GM23338 (cell line): ENCODE results near the gene S100A13. TPM values are rescaled to one million over a fixed set of nuclear protein-coding genes. Genes with fewer than 3 reads are reported as not detected.
"Not testable (repeated sequence)": the region's sequence is repeated elsewhere in the genome, so short reads cannot be mapped to it uniquely, and the experiment has no call there.

ENCODE experiments used
- ATAC-seq: fragments of 200-7000 bp; cut with Tn5 transposase; 3 replicates; pipeline ENCODE4 v1.9.1; 2020
- DNase-seq: peaks from one replicate; pipeline ENCODE4 v3.0.0-alpha.2; 2015; ENCODE audit warnings: low spot score
- H2AFZ ChIP-seq: fragments of 200-600 bp; sonication (generic); 2 replicates; pipeline ENCODE4 v1.8.0; 2016; ENCODE audit warnings: antibody characterized with exemption, mild to moderate bottlenecking, moderate library complexity
- H3F3A ChIP-seq: fragments of 200-600 bp; sonication (generic); replicated peaks from 2 replicates; pipeline ENCODE4 v1.8.0; 2017; ENCODE audit warnings: antibody characterized with exemption, mixed run types, low read depth
- H3K27ac ChIP-seq: fragments of 200-600 bp; sonication (generic); 2 replicates; pipeline ENCODE4 v1.6.1; 2016; ENCODE audit warnings: low read depth
- H3K27me3 ChIP-seq: fragments of 200-600 bp; sonication (generic); 2 replicates; pipeline ENCODE4 v1.8.0; 2016; ENCODE audit warnings: mild to moderate bottlenecking, mixed run types, moderate library complexity; ENCODE audit not compliant: insufficient read depth
- H3K36me3 ChIP-seq: fragments of 200-600 bp; sonication (generic); 2 replicates; pipeline ENCODE4 v1.8.0; 2016; ENCODE audit warnings: mild to moderate bottlenecking; ENCODE audit not compliant: insufficient read depth
- H3K4me1 ChIP-seq: fragments of 200-600 bp; sonication (generic); 2 replicates; pipeline ENCODE4 v1.8.0; 2016; ENCODE audit warnings: mild to moderate bottlenecking, moderate library complexity; ENCODE audit not compliant: insufficient read depth
- H3K4me2 ChIP-seq: fragments of 200-600 bp; sonication (generic); 2 replicates; pipeline ENCODE4 v1.7.1; 2017; ENCODE audit warnings: mixed run types
- H3K4me3 ChIP-seq: fragments of 200-600 bp; sonication (generic); 2 replicates; pipeline ENCODE4 v1.6.1; 2016; ENCODE audit warnings: mixed run types
- H3K79me2 ChIP-seq: fragments of 200-600 bp; sonication (generic); replicated peaks from 2 replicates; pipeline ENCODE4 v1.8.0; 2017; ENCODE audit warnings: mild to moderate bottlenecking; ENCODE audit not compliant: insufficient read depth
- H3K9me2 ChIP-seq: fragments of 200-600 bp; sonication (generic); 2 replicates; pipeline ENCODE4 v1.8.0; 2017; ENCODE audit not compliant: insufficient read depth
- H4K20me1 ChIP-seq: fragments of 200-600 bp; sonication (generic); replicated peaks from 2 replicates; pipeline ENCODE4 v1.8.0; 2017; ENCODE audit warnings: mild to moderate bottlenecking; ENCODE audit not compliant: insufficient read depth
- H3K27ac Mint-ChIP-seq: 2 replicates; pipeline ENCODE4 v1.8.0; 2020; ENCODE audit warnings: inconsistent platforms, mild to moderate bottlenecking, moderate library complexity, mixed read lengths
- H3K27me3 Mint-ChIP-seq: 3 replicates; pipeline ENCODE4 v1.8.0; 2022; ENCODE audit warnings: low read depth, mild to moderate bottlenecking, moderate library complexity, mixed read lengths, inconsistent platforms; ENCODE audit not compliant: insufficient read depth, poor library complexity
- H3K36me3 Mint-ChIP-seq: 3 replicates; pipeline ENCODE4 v1.8.0; 2021; ENCODE audit warnings: low read depth, mild to moderate bottlenecking, inconsistent platforms, moderate library complexity, mixed read lengths
- H3K4me1 Mint-ChIP-seq: 3 replicates; pipeline ENCODE4 v1.8.0; 2020; ENCODE audit warnings: mild to moderate bottlenecking, inconsistent platforms, mixed read lengths
- H3K4me3 Mint-ChIP-seq: 3 replicates; pipeline ENCODE4 v1.8.0; 2021; ENCODE audit warnings: moderate library complexity, mild to moderate bottlenecking, inconsistent platforms, mixed read lengths
- H3K9me3 Mint-ChIP-seq: 3 replicates; pipeline ENCODE4 v1.8.0; 2020; ENCODE audit warnings: moderate library complexity, mild to moderate bottlenecking, inconsistent platforms, mixed read lengths
- CREB1 ChIP-seq: fragments of 250-450 bp; sonication (Bioruptor Pico); IDR thresholded peaks from 2 replicates; pipeline ENCODE4 v1.5.0; 2020; ENCODE audit warnings: low read depth, mild to moderate bottlenecking, moderate library complexity
- ETS1 ChIP-seq: IDR thresholded peaks from 2 replicates; pipeline ENCODE4 v1.6.1; 2016; ENCODE audit warnings: antibody characterized with exemption
- EZH2 ChIP-seq: fragments of 200-600 bp; sonication (generic); IDR thresholded peaks from one replicate; pipeline ENCODE4 v1.8.0; 2017; ENCODE audit warnings: antibody characterized with exemption, mild to moderate bottlenecking, low read depth; ENCODE audit not compliant: unreplicated experiment
- EZH2phosphoT487 ChIP-seq: fragments of 200-600 bp; sonication (generic); IDR thresholded peaks from one replicate; pipeline ENCODE4 v1.8.1; 2018; ENCODE audit warnings: antibody characterized with exemption; ENCODE audit not compliant: unreplicated experiment
- REST ChIP-seq: IDR thresholded peaks from one replicate; pipeline ENCODE4 v1.6.1; 2018; ENCODE audit warnings: antibody characterized with exemption; ENCODE audit not compliant: unreplicated experiment
- STAT1 ChIP-seq: IDR thresholded peaks from one replicate; pipeline ENCODE4 v1.6.1; 2016; ENCODE audit warnings: antibody characterized with exemption; ENCODE audit not compliant: unreplicated experiment
- ZNF331 ChIP-seq: fragments of 250-450 bp; sonication (Bioruptor Pico); IDR thresholded peaks from 2 replicates; pipeline ENCODE4 v1.5.0; 2020; ENCODE audit warnings: low read depth, mild to moderate bottlenecking, moderate library complexity
- polyA plus RNA-seq: library from polyadenylated mRNA; unstranded; fragments of >200 nt; fragmentation: Nextera tagmentation; extraction: Ambion mirVana; gene quantifications from 2 replicates; pipeline ENCODE4 v1.2.1, GENCODE V29; 2016
- total RNA-seq: library from RNA; depleted of rRNA; stranded (reverse); fragments of >200 nt; shearing (Covaris generic); gene quantifications from 2 replicates; pipeline ENCODE4 v1.2.3, GENCODE V29; 2014

S100A13 gene
- total and polyA plus RNA-seq, 2 experiments from 2014 or later: 32.7 to 165 TPM

GRCh38 chr1:153583976-153584375 lies 43.3 kb downstream of the S100A13 start:
- TF ChIP-seq EZH2 (no peak), CREB1 (CRISPR knock-in tag) (no peak)
- H3K4me1 Mint-ChIP-seq: peaks cover 9% of the 10 kb centered on the region; the same call in 2 of the 3 replicates
- no peak for ATAC-seq
- no peaks in the 10 kb centered on the region for H4K20me1 ChIP-seq
- peaks cover 9% of the 10 kb centered on the region for H3K27me3 Mint-ChIP-seq
- no peaks in the 10 kb centered on the region for H3F3A ChIP-seq
- H3K27me3 ChIP-seq: no peaks in the 10 kb centered on the region
- no peak overlapping the region for H3K27ac ChIP-seq
- no peaks in the 10 kb centered on the region for H3K36me3 Mint-ChIP-seq
- no peak overlapping the region for H3K4me3 ChIP-seq
- no peaks in the 10 kb centered on the region for H3K79me2 ChIP-seq
- H2AFZ ChIP-seq: no peak overlapping the region
- no peak overlapping the region for H3K4me2 ChIP-seq
- H3K9me3 Mint-ChIP-seq: no peaks in the 10 kb centered on the region
- no peaks in the 10 kb centered on the region for H3K9me2 ChIP-seq
- H3K36me3 ChIP-seq: no peaks in the 10 kb centered on the region
- no peak overlapping the region for H3K27ac Mint-ChIP-seq
- DNase-seq: no peak
- H3K4me1 ChIP-seq: peaks cover 6% of the 10 kb centered on the region; the same call in 1 of the 2 replicates
- H3K4me3 Mint-ChIP-seq: no peak overlapping the region

GRCh38 chr1:153583514-153583913 lies 43.8 kb downstream of the S100A13 start:
- H3K4me3 Mint-ChIP-seq, H3K36me3 Mint-ChIP-seq: not testable (repeated sequence)

GRCh38 chr1:153582836-153583235 lies 44.5 kb downstream of the S100A13 start:
- not testable (repeated sequence) for H3K36me3 Mint-ChIP-seq, DNase-seq, H2AFZ ChIP-seq, H3K27ac ChIP-seq, H3K27me3 Mint-ChIP-seq, H3K4me3 ChIP-seq, H3K4me2 ChIP-seq, H3K9me3 Mint-ChIP-seq, H3F3A ChIP-seq, H3K9me2 ChIP-seq, H3K4me1 ChIP-seq, H3K79me2 ChIP-seq, H3K27ac Mint-ChIP-seq, H3K36me3 ChIP-seq, ATAC-seq, H3K27me3 ChIP-seq, H4K20me1 ChIP-seq, H3K4me3 Mint-ChIP-seq
- peaks cover 20% of the 10 kb centered on the region for H3K4me1 Mint-ChIP-seq

More at GRCh38 chr1:153583514-153583913, 43.8 kb downstream of the S100A13 start:
- H3K4me1 ChIP-seq, H3K27me3 Mint-ChIP-seq, H2AFZ ChIP-seq, H3K27me3 ChIP-seq, DNase-seq, ATAC-seq, H3K9me3 Mint-ChIP-seq, H3K27ac ChIP-seq, H3K79me2 ChIP-seq, H3K4me2 ChIP-seq, H3F3A ChIP-seq, H3K27ac Mint-ChIP-seq, H3K36me3 ChIP-seq, H4K20me1 ChIP-seq, H3K4me3 ChIP-seq, H3K9me2 ChIP-seq: not testable (repeated sequence)
- peaks cover 14% of the 10 kb centered on the region; the same call in 2 of the 3 replicates for H3K4me1 Mint-ChIP-seq

- H3F3A ChIP-seq: no peaks in the 10 kb centered on the region
- no peak overlapping the region for H3K4me3 Mint-ChIP-seq
- peaks cover 6% of the 10 kb centered on the region; the same call in 1 of the 2 replicates for H3K4me1 ChIP-seq
- H3K4me1 Mint-ChIP-seq: peaks cover 13% of the 10 kb centered on the region
- ATAC-seq (no peak), DNase-seq (no peak)
- 0 out of 2 replicates have a peak overlapping the region, but pooled peaks have one; percentile 2 for H2AFZ ChIP-seq
- peaks cover 4% of the 10 kb centered on the region for H3K27me3 Mint-ChIP-seq
- H3K27ac Mint-ChIP-seq: no peak overlapping the region
- no peaks in the 10 kb centered on the region for H3K36me3 ChIP-seq
- H3K79me2 ChIP-seq: no peaks in the 10 kb centered on the region
- no peaks in the 10 kb centered on the region for H4K20me1 ChIP-seq
- H3K36me3 Mint-ChIP-seq: no peaks in the 10 kb centered on the region; the same call in 1 of the 3 replicates
- no peak overlapping the region for H3K27ac ChIP-seq
- H3K9me3 Mint-ChIP-seq: peaks cover 18% of the 10 kb centered on the region; the same call in 2 of the 3 replicates
- H3K4me2 ChIP-seq: no peak overlapping the region
- no peaks in the 10 kb centered on the region for H3K27me3 ChIP-seq
- no peaks in the 10 kb centered on the region for H3K9me2 ChIP-seq
- TF ChIP-seq STAT1 (no peak), REST (no peak), EZH2phosphoT487 (no peak), ETS1 (no peak), EZH2 (no peak), ZNF331 (no peak)
- no peak overlapping the region for H3K4me3 ChIP-seq
These were observed 48.4 kb downstream of the S100A13 start for GRCh38 chr1:153578936-153579335.
